ENCODE data around the gene SLIT3.

Gene SLIT3

DNA sequence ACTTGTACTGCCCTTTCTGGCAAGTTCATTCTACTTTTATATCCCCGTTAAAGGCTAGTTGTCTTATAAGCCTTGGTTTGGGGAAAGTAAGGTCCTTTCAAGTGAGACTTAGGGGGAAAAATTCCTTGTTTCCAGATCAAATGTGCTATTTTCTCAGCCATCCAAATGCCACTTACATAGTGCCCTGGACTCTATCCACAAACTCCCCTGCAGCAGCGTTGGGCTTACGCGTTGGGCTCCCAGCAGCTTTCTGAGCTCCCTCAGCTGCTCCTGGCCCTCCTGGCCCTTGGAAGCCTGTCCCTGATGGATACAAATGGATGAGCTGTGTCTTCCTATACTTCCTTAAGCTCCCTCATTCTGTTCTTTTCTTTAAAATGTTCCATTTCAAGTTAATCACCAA lies 442.6 kb downstream of the SLIT3 start:
- no peak for DNase-seq
- intact Hi-C loops (cut with DNase I): no loop called here

DNA sequence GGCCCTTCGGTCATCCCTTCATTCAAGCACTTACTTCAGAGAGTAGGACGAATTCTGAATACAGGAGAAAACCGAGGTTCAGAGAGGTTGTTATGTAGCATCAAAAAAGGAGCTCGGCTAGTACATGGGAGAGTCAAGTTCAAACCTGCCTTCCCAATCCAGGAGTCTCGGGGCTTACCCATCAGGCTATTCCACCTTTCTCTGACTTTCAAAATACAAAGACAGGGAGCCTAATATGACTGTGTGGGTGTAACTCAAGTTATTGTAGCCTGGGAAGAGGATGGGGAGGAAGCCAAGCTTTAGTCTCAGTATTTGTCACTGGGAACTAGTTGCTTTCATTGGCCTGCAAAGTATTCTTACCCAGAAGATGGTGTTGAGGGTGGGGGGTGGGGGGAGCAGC lies 447.0 kb downstream of the SLIT3 start:
- DNase-seq: no peak
- intact Hi-C loops (cut with DNase I): no loop called here

DNA sequence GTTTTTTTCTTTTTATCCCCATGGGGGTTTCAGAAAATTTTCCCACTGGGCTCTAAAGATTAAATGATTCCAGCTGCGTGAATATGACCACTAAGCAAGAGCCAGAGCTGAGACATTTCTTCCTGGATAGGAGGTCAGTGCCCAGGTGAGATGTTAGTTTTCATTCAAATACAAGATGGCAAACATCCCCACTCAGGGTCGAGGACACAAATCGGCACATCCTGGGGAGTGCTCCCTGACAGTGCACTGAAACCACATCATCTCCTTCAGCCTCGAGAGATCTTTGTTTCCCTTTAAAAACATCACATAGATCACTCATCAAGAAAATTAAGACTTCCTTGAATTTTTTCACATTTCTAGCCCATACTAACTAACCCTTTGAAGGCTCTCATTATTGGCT lies 448.6 kb downstream of the SLIT3 start:
- intact Hi-C loops (cut with DNase I): no loop called here
- no peak for DNase-seq

DNA sequence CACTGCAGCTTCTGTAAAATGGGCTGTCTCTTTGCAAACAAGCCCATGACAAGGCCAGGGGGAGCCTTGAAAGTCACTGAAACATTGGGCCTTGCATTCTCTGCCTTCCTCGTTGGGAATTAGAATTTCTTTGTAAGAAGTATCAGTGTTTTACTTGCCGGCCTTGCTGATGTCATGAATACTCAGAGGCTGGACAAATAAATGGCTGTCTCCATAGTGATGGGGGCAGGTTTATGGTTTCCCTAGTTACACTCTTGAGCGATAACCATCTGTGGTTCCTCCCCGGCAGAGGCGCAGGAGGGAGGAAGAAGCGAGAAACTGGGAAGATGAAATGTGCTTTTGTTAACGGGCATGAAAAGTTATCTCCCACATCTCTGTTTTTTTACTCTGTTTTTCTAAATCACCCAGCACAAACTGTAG lies 449.0 kb downstream of the SLIT3 start:
- intact Hi-C loops (cut with DNase I): no loop called here
- DNase-seq: peak in 1 of 10 donors; percentile 76

DNA sequence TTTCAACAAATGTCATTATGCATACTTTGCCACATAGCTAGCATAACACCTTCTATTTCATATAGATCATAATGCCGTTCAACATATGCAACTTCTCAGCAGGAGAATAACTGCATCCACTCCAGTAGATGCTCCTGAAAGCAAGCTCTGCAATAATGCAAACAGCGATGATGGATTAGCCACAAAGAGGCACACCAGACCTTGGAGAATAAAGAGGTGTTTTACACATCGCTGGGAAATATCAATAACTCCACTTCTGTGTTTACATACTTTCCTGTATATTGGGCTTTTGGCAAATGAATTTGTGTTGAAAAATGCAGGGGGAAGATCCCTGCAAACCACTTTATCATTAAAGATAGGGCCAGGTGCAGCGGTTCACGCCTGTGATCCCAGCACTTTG lies 450.3 kb downstream of the SLIT3 start:
- DNase-seq: no peak
- intact Hi-C loops (cut with DNase I): no loop called here

DNA sequence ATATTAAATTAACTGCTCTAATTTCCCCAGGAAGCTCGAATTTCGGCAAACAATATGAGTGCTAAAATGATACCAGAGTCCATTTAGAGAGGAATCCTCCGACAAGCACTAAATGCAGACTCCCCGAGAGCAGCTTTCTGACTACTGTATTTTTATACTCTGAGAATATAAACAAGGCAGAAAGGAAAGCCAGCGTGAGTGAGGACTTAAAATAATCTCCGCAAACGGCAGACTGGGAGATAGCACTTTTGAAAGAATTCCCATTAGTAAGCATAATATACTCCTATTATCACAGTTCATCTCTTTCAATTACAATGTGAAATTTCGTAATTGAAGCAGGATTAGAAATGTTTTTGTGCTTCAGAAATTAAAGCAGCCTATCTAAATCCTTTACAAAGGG lies 452.4 kb downstream of the SLIT3 start:
- intact Hi-C loops (cut with DNase I): no loop called here
- no peak for DNase-seq

DNA sequence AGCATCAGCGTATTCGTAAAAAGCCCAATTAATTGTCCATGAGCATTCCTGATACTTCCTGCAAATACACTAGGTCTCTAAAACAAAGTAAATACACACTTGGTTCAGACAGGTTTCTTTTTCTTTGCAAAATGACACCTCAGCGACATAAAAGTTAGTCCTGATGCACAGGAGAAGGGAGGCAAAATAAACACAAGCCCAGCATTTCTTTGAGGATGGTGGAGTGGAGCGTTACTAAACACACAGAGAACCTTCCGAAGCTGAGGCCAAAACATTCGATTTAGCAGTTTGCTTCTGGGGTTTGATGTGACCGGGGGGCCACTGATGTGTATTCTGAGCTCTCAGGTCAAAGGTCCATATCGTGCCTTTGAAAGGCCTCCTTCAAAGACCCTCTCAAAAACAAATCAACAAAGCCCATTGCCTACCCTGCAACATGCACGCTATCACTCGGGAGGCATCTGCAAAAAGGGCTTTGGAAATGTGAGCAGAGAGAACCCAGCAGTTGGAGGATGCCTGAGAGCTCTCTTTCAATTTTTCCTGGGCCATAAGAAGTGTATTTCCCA lies 453.3 kb downstream of the SLIT3 start:
- intact Hi-C loops (cut with DNase I): no loop called here
- DNase-seq: peak in 1 of 10 donors; percentile 14

DNA sequence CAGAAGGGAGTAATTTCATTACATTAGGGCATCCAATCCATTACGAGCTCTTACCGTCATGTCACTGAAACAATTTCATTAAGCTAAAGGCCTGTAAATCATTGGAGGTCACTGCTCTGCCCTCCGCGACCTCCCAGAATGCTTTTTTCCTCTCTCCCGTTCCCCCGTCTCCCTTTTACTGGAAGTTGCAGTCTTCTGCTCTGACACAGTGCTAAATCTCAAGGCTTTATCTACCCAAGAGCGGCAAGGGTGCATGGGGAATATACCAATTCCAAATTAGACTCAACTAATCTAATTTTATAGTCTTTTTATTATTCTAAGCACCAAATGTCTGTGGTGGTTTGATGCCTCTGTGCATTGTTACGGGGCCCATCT lies 456.0 kb downstream of the SLIT3 start:
- intact Hi-C loops (cut with DNase I): no loop called here
- DNase-seq: no peak

DNA sequence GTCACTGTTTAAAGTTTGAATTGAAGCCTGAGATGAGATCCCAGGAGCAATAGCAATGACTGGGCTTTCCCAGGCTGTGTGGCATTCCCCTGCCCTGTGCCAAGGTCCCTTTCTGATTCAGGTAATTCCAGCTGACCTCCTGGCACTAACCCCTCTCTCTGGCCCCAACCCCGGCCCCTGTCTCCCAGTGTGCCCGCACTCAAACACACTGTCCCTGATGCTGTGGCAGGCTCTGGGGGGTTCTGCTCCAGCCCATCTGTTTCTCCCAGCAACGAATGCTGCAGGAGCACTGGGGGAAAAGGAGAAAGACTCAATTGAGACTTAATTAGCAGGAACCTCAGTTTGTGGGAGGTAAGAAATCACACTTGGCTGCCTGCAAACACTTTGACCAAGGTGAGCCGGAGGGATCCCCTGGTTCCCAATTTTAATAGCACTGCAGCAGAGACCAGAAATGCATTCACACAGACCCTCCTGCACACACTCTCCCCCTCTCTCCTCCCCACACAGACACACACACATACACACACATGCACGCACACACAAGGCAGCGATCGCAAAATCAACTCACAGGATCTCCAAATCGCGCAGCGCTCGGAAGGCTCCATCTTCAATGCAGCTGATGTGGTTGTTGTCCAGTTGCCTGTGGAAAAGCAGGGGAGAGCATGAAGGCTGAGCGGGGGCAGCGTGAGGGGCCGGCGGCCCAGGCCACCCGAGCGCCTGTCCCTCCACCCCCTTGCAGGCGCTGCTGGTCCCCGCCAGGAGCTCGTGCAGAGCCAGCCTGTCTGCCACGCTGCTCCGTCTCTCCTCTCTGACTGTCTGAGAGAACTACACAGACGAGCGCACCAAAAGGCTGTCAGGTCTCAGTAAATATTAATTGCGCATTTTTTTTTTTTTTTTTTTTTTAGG lies 456.7 kb downstream of the SLIT3 start:
- intact Hi-C loops (cut with DNase I): no loop called here
- peak in 2 of 10 donors; percentile 74 to 76 for DNase-seq

DNA sequence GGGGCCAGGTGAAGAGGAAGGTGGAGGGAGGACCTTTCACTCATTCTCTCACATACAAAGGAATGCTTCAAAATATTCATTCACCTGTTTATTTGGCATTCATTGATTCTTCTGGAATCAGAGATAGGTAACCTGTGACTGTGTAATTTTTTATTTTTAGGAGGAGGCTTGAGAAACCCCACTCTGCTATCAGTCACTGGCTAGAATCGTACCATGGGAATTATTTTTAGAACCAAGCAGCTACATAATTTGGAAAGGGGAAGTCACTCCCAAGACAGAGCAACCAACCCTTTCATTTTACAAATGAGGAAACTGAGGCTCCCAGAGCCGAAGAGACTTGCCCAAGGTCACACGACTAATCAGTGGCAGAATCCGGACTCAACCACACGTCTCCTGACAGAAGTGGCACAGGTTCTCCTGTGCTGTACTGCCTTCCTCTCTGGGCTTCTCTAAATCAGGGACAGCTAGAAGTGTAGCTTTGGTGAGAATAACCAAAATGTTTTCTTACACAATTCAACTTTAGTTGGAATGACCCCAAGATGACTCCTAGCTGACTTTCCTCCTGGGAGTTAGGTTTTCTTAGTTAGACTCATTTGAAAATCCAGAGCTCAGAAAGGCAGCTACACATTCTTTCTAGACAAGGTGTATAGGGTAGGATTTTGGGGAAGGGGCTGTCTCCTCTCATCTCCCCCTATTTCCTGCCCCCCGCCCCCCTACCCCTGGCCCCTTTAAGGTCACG lies 457.5 kb downstream of the SLIT3 start:
- peak in 1 of 10 donors; percentile 8 for DNase-seq
- intact Hi-C loops (cut with DNase I): no loop called here

DNA sequence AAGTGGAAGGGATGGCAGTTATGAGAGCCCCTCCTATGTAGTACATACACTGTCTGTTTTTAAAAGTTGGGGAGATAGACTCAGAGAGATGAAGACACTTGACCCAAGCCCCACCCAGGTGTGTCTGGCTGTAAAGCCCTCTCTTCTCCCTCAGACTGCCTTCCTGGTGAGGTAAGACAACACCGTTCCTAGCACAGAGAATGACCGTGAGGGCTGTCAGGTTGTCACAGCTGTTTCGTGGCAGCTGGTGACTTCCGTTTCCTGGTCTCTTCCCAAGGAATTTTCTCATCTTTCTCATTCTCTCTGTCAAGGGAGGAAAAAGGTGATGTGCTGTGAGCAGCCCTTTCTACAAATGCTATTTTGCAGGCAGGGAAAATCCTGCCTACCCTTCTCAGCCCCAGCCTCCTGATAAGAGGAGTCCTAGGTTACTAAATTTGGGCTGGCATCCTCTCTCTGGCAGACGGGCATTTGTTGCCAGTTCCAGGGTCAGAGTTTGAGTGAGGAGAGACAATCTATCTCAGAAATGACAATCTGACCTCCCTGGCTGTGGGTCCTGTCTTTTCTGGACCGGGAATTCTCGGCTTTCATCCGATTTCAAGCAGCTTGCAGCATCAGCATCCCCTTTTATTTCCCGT lies 458.3 kb downstream of the SLIT3 start:
- peak in 1 of 10 donors; percentile 12 for DNase-seq
- intact Hi-C loops (cut with DNase I): no loop called here

DNA sequence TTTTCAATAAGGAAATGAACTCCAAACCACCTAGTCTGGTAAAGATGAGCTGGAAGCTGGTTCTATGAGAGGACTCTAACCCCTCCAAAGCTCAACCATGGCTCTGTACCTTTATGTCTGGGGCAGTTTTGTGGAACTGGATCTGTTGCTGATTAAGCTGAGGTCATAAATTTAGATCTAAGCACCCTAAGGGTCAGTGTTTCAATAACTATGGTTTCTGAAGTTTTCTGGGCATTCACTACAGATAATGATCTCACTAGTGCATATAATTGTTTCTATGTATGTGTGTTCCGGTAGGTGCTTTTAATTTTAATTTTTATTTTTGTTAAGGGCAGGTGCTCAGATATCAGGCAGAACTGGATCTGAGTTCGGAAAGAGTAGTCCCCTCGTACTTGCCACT lies 463.1 kb downstream of the SLIT3 start:
- intact Hi-C loops (cut with DNase I): no loop called here
- DNase-seq: no peak

DNA sequence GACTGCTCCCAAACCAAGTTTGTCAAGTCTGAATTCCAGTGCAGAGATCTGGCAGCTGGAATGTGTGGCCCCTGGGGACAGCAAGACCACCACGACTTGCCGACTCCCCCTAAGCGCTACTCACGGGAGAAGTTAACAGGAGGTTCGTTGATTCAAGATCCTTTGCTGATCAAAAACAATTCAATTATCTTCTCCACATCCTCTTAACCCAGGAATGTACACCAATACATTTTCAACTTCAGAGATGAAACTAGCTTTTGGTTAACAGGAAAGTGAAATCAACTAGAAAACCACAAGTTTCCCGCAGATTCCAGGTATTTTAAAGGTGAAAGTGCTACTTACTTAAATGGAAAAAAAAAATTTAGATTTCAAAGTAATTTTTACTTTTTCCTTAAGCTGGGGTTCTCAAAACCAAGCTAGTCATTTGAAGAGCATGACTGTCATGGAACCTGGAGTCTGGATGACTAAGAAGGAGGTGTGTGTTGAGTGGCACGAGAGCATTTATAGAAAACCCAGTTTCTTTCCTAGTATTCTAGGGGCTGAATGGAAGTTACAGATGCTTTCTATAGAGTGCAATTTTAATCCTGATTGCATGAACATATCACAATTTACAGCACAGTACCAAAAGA lies 464.2 kb downstream of the SLIT3 start:
- intact Hi-C loops (cut with DNase I): no loop called here

DNA sequence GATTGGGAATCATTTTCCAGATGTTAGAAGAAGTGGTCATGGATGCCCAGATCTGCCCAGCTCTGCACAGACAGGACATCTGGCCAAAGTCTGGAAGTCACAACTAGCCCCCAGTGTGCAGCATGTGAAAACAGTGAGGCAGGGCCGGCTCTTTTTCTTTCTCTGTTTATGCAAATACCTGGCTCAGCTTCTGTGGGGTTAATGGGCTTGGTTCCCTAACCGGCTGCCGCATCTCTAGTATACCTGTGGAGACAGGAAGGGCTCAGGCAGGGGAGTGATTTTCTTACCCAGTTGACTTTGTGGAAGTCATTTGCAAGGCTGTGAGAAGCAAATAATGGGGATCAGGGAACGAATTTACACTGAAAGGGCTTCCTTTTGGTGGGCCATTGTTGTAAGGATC lies 467.0 kb downstream of the SLIT3 start:
- no peak for DNase-seq
- intact Hi-C loops (cut with DNase I): no loop called here

More for the DNA sequence above, 464.2 kb downstream of the SLIT3 start:
- no peak for DNase-seq

DNA sequence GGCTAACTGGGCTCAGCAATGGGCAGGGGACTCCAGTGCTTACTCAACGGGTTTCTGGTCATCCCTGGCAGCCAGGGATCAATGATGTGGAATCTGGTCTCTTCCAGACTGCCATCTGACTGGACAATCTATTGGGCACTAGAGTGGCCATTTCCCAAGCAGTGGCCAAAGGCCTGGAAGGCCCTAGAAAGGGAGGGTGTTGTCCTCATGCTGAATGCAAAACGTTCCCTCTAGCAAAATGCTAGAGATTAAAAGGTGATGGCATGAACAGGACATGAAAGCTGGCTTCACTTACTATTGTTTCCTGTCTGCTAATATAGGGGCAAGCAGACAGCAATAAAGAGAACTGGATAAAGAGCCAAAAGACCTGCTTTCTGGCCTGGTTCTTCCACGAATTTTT lies 467.6 kb downstream of the SLIT3 start:
- DNase-seq: no peak
- intact Hi-C loops (cut with DNase I): no loop called here

DNA sequence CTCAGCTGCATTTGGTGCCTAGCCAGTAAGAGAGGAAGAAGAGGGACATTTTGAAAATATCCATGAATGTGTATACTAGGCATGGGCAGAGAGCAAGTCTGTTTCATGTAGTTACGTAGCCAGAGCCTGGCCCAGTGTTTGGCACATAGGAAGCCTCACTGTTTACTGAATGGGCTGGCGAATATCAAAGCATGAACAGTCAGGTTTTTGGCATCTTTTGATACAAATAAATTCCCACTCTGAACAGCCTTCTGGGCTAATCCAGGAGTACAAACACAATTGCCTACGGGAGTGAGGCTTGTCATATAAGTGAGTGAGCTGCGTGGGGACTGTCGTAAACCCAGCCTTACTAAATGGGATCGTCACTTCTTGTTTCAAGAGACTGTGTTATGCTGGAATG lies 468.6 kb downstream of the SLIT3 start:
- no peak for DNase-seq
- intact Hi-C loops (cut with DNase I): no loop called here

DNA sequence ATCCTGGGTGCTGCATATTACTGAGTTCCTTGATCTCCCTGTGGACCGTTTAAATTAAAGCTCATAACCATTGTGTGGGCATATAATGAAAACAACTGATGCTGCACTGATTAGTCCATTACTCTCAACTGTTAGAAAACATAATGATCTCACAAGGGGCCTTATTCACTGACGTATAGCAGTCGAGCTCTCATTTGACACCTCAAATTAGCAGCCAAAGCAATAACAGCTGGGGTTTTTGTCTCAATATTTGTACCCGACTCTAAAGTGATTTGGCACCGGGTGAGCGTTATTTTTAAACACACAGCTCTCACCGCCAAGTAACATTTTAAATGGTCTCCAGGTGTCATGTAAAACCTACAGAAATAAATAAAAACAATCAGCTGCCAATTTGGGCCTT lies 469.6 kb downstream of the SLIT3 start:
- intact Hi-C loops (cut with DNase I): no loop called here
- no peak for DNase-seq

DNA sequence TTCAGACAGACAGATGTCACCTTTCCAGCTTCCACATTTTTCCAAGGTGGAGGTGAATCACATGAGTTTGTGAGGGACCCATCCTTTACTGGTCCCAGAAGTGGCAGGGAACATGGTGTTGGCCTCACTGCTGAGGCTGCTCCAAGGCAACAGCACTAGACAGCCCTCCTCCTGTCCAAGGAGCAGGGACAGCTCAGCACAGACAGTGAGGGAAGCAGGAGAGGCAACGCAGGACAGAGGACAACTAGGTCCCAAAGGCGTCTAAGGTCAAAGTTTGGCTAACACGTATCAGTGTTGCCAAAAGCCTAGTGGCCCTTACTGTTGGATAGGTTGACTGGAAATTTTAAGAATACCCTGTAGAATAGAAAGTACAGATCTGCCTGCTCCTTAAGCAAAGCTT lies 470.1 kb downstream of the SLIT3 start:
- no peak for DNase-seq
- intact Hi-C loops (cut with DNase I): no loop called here

DNA sequence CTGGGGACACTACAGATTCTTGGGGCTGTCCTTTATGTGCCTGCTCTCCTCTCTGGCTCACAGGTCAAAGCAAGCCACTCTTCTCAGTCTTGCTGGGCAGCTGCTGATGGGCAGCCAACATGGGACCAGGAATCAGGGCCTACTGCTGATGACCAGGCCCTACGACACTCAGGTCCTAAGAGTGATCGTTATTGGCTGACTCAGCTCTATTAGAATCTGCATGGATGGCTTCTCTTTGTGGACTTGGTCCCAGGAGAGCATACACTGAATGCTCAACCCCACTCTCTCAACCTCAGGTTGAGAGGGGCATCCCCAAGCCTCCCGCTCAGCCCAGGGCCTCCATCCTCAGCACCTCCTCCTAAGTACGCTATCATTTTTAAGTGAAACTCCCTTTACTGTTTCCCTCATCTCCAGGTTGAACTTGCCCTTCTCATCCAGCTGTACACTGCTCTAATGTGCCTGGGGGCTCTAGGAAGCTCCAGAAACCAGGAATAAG lies 471.0 kb downstream of the SLIT3 start:
- DNase-seq: no peak
- intact Hi-C loops (cut with DNase I): no loop called here

DNA sequence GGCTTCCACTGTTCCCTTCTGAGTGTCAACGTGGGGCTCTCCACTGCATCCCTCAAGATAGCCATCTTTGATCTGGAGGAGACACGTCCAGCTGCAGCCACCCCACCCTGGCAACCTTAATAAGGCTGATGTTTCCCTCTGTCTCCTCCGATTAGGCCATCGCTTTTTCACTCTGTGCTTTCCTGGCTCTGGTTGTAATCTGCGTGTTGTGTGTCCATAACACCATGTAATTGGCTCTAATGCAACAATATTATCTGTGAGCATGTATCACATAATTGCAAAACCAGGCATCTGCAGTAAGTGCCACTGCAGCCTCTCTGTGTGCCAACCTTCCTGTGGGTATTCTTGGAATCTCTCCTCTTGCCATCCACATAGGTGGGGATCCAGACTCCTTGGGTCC lies 471.9 kb downstream of the SLIT3 start:
- intact Hi-C loops (cut with DNase I): no loop called here
- DNase-seq: no peak

DNA sequence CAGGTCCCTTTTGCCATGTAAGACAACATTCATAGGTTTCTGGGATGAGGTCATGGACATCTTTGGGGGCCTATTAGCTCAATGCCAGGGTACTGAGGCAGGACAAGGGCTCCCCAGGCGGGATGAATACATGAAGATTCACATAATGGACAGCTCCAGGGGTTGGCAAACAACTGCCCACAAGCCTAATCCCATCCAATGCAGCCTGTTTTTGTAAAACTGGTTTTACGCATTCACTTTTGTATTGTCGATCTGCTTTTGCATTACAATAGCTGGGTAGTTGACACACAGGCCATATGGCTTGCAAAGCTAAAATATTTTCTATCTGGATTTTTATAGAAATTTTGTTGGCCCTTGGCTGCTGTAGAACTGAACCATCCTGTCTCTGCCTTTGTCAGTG lies 473.3 kb downstream of the SLIT3 start:
- DNase-seq: no peak
- intact Hi-C loops (cut with DNase I): no loop called here
